ENCODE results near the gene ENTPD6. TPM values are rescaled to one million over a fixed set of nuclear protein-coding genes. Genes with fewer than 3 reads are reported as not detected.

The ENTPD6 gene
- total RNA-seq, 4 donors from 2014 or later, result 163 to 261 (median 224) TPM

GRCh38 chr20:25254571-25254970, 59.1 kb downstream of the ENTPD6 start:
- Histone ChIP-seq H3K4me1 (peaks cover 52 to 92% (median 78%) of the 10 kb centered on the region in 4 donors), H3K27ac (peak overlapping the region; percentile 61 to 97 (median 80)), H3K27me3 (no peaks in the 10 kb centered on the region), H3K4me3 (no peak overlapping the region), H3K9me3 (no peaks in the 10 kb centered on the region), H3K36me3 (no peaks in the 10 kb centered on the region)
- 56 to 81% methylated on average over 2 to 5 of the region's 5 CpGs for WGBS, 2 donors (ENCODE audit: low coverage in 1 of 2)
- in situ Hi-C loops (cut with MboI; ENCODE audit: low pct_ligation_motif_present in 1 of 4, low pct_unique_long_range_greater_than_20kb in 1 of 4, low sequenced_read_pairs in 3 of 4) (no loop called here), intact Hi-C loops (cut with DNase I; ENCODE audit: low total_unique reads) (no loop called here)
- DNase-seq, result peak; percentile 3
- TF ChIP-seq EP300 (IDR thresholded peaks at IDR 0.05; ENCODE audit: low read depth) (no peak), POLR2A (IDR thresholded peaks at IDR 0.05) (no peak), CTCF (IDR thresholded peaks at IDR 0.05) (no peak), POLR2AphosphoS5 (IDR thresholded peaks at IDR 0.05) (no peak)

GRCh38 chr20:25254986-25255680, 59.6 kb downstream of the ENTPD6 start:
- Histone ChIP-seq H3K27me3 (no peaks in the 10 kb centered on the region), H3K36me3 (no peaks in the 10 kb centered on the region), H3K9me3 (no peaks in the 10 kb centered on the region), H3K27ac (peak overlapping the region; percentile 61 to 97 (median 80)), H3K4me1 (peaks cover 52 to 92% (median 75%) of the 10 kb centered on the region in 4 donors), H3K4me3 (no peak overlapping the region)
- TF ChIP-seq POLR2A (IDR thresholded peaks at IDR 0.05) (peak; percentile 61), CTCF (IDR thresholded peaks at IDR 0.05) (peak in 2 of 5 experiments; percentile 15 to 40), EP300 (IDR thresholded peaks at IDR 0.05; ENCODE audit: low read depth) (no peak), POLR2AphosphoS5 (IDR thresholded peaks at IDR 0.05) (peak in 2 of 3 donors; percentile 61 to 70)
- in situ Hi-C loops (cut with MboI; ENCODE audit: low pct_ligation_motif_present in 1 of 4, low pct_unique_long_range_greater_than_20kb in 1 of 4, low sequenced_read_pairs in 3 of 4) (no loop called here), intact Hi-C loops (cut with DNase I; ENCODE audit: low total_unique reads) (no loop called here)
- 61 to 76% methylated on average over 3 to 11 of the region's 12 CpGs for WGBS, 2 donors (ENCODE audit: low coverage in 1 of 2)
- peak; percentile 76 for DNase-seq

GRCh38 chr20:25256226-25256859, 60.8 kb downstream of the ENTPD6 start:
- Histone ChIP-seq H3K9me3 (no peaks in the 10 kb centered on the region), H3K27me3 (no peaks in the 10 kb centered on the region), H3K4me1 (peaks cover 44 to 81% (median 66%) of the 10 kb centered on the region in 4 donors), H3K4me3 (no peak overlapping the region), H3K27ac (peak overlapping the region in 2 of 4 donors; percentile 92 to 97), H3K36me3 (peaks cover 0 to 9% (median 2%) of the 10 kb centered on the region in 4 donors)
- in situ Hi-C loops (cut with MboI; ENCODE audit: low pct_ligation_motif_present in 1 of 4, low pct_unique_long_range_greater_than_20kb in 1 of 4, low sequenced_read_pairs in 3 of 4), result no loop called here
- DNase-seq, result peak; percentile 4
- intact Hi-C loops (cut with DNase I; ENCODE audit: low total_unique reads), result no loop called here
- TF ChIP-seq CTCF (IDR thresholded peaks at IDR 0.05) (no peak), EP300 (IDR thresholded peaks at IDR 0.05; ENCODE audit: low read depth) (no peak), POLR2A (IDR thresholded peaks at IDR 0.05) (no peak), POLR2AphosphoS5 (IDR thresholded peaks at IDR 0.05) (no peak)
- WGBS, 2 donors (ENCODE audit: low coverage in 1 of 2), result 87 to 88% methylated on average over 2 to 5 of the region's 5 CpGs

- in situ Hi-C loops (cut with MboI; ENCODE audit: low pct_ligation_motif_present in 1 of 4, low pct_unique_long_range_greater_than_20kb in 1 of 4, low sequenced_read_pairs in 3 of 4) (no loop called here), intact Hi-C loops (cut with DNase I; ENCODE audit: low total_unique reads) (no loop called here)
Observed at GRCh38 chr20:25257130-25257529, 61.6 kb downstream of the ENTPD6 start.

More at GRCh38 chr20:25257130-25257529, 61.6 kb downstream of the ENTPD6 start:
- 90 to 91% methylated on average over 5 of the region's 5 CpGs for WGBS, 2 donors (ENCODE audit: low coverage in 1 of 2)
- peak; percentile 3 for DNase-seq
- Histone ChIP-seq H3K9me3 (no peaks in the 10 kb centered on the region), H3K36me3 (peaks cover 0 to 10% (median 5%) of the 10 kb centered on the region in 4 donors), H3K27me3 (no peaks in the 10 kb centered on the region), H3K27ac (peak overlapping the region in 3 of 4 donors; percentile 32 to 40 (median 39)), H3K4me3 (no peak overlapping the region), H3K4me1 (peaks cover 36 to 73% (median 58%) of the 10 kb centered on the region in 4 donors)
- TF ChIP-seq POLR2A (IDR thresholded peaks at IDR 0.05) (no peak), EP300 (IDR thresholded peaks at IDR 0.05; ENCODE audit: low read depth) (no peak), POLR2AphosphoS5 (IDR thresholded peaks at IDR 0.05) (no peak), CTCF (IDR thresholded peaks at IDR 0.05) (no peak)

Measured in transverse colon (tissue), 4 donors.